ENCODE measurements around the gene TXNIP.

DNA sequence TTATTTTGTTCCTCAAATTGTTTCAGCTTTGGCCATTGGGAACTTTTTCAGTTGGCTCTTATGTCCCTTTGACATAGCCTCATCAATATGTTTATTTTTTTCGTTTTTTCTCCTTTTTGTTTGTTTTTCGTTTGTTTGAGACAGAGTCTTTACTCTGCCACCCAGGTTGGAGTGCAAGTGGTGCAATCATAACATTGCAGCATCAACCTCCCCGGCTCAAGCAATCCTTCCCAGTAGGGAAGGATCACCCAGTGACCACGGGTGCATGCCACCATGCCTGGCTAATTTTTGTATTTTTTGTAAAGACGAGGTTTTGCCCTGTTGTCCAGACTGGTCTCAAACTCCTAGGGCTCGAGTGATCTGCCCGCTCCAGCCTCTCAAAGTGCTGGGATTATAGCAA, 23.8 kb downstream of the TXNIP start:
- TF ChIP-seq, protein P1, sequence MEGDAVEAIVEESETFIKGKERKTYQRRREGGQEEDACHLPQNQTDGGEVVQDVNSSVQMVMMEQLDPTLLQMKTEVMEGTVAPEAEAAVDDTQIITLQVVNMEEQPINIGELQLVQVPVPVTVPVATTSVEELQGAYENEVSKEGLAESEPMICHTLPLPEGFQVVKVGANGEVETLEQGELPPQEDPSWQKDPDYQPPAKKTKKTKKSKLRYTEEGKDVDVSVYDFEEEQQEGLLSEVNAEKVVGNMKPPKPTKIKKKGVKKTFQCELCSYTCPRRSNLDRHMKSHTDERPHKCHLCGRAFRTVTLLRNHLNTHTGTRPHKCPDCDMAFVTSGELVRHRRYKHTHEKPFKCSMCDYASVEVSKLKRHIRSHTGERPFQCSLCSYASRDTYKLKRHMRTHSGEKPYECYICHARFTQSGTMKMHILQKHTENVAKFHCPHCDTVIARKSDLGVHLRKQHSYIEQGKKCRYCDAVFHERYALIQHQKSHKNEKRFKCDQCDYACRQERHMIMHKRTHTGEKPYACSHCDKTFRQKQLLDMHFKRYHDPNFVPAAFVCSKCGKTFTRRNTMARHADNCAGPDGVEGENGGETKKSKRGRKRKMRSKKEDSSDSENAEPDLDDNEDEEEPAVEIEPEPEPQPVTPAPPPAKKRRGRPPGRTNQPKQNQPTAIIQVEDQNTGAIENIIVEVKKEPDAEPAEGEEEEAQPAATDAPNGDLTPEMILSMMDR (IDR thresholded peaks at IDR 0.05), result no peak
- TF ChIP-seq EP300 (IDR thresholded peaks at IDR 0.05) (no peak), POLR2AphosphoS5 (IDR thresholded peaks at IDR 0.05) (no peak), POLR2A (IDR thresholded peaks at IDR 0.05) (no peak)
